Tibial artery (tissue), 4 donors: ENCODE measurements around the gene HMGA1.

Experiments
- DNase-seq, 2 donors: peaks; one replicate each; pipeline ENCODE4 v3.0.0-alpha.2; 2019
- H3K27ac ChIP-seq, 2 donors: fragments of 200-600 bp; sonication (generic) in 1 of 2; 1 replicate in 1 of 2; 2 replicates in 1 of 2; pipeline ENCODE4 v1.5.1; 2018 to 2019; ENCODE audit warnings: mild to moderate bottlenecking in 1 of 2
- H3K27me3 ChIP-seq, 2 donors: fragments of 200-600 bp; sonication (generic) in 1 of 2; one replicate each; pipeline versions ENCODE4 v1.5.1 to v1.6.0; 2016 to 2019
- H3K36me3 ChIP-seq, 3 donors: fragments of 200-600 bp; sonication (generic) in 2 of 3; one replicate each; pipeline ENCODE4 v1.5.1; 2016 to 2019; ENCODE audit warnings: mild to moderate bottlenecking in 2 of 3
- H3K4me1 ChIP-seq, 4 donors: fragments of 200-600 bp; sonication (generic) in 2 of 4; 1 replicate in 3 of 4; 2 replicates in 1 of 4; pipeline ENCODE4 v1.5.1; 2016 to 2019
- H3K4me3 ChIP-seq, 2 donors: fragments of 200-600 bp; sonication (generic) in 1 of 2; 1 replicate in 1 of 2; 2 replicates in 1 of 2; pipeline ENCODE4 v1.5.1; 2018 to 2019; ENCODE audit warnings: mild to moderate bottlenecking in 2 of 2
- H3K9me3 ChIP-seq, 3 donors: fragments of 200-600 bp; sonication (generic) in 1 of 3; one replicate each; pipeline ENCODE4 v1.5.1; 2016 to 2019
- intact Hi-C: fragments of 100-400 bp; cut with DNase I; formaldehyde crosslinking; loops from one replicate; pipeline ENCODE4 v1.15.0; 2023; ENCODE audit warnings: low total_unique reads
- TF ChIP-seq, protein P1 (sequence below), 2 experiments: fragments of 200-600 bp in 1 of 2; fragments of 450-650 bp in 1 of 2; IDR thresholded peaks; one replicate each; pipeline ENCODE4 v1.5.1; 2017 to 2019; ENCODE audit warnings: antibody characterized with exemption in 2 of 2, mild to moderate bottlenecking in 1 of 2, moderate library complexity in 1 of 2

HMGA1 gene

DNA sequence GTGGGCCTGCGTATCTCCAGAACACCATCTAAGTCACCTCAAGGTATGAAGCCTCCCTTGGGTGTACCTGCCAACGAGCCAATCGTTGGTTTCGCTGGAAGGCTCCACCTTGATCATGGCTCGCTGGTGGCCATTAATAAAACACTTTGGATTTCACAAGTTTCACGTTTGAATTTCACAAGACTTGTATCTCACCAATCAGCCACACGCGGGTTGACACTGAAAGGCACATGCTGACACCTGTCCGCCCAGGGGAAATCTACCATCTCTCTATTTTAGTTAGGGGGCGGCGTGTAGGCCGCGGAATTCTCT lies 586 bp upstream of the HMGA1 start:
- no peak for DNase-seq
- H3K9me3 ChIP-seq = no peaks in the 10 kb centered on the region
- H3K27ac ChIP-seq = peak overlapping the region; percentile 81 to 83
- TF ChIP-seq, protein P1, sequence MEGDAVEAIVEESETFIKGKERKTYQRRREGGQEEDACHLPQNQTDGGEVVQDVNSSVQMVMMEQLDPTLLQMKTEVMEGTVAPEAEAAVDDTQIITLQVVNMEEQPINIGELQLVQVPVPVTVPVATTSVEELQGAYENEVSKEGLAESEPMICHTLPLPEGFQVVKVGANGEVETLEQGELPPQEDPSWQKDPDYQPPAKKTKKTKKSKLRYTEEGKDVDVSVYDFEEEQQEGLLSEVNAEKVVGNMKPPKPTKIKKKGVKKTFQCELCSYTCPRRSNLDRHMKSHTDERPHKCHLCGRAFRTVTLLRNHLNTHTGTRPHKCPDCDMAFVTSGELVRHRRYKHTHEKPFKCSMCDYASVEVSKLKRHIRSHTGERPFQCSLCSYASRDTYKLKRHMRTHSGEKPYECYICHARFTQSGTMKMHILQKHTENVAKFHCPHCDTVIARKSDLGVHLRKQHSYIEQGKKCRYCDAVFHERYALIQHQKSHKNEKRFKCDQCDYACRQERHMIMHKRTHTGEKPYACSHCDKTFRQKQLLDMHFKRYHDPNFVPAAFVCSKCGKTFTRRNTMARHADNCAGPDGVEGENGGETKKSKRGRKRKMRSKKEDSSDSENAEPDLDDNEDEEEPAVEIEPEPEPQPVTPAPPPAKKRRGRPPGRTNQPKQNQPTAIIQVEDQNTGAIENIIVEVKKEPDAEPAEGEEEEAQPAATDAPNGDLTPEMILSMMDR (IDR thresholded peaks at IDR 0.05) = no peak
- intact Hi-C loops = no loop called here
- no peaks in the 10 kb centered on the region for H3K27me3 ChIP-seq
- peak overlapping the region; percentile 71 to 74 for H3K4me3 ChIP-seq
- H3K36me3 ChIP-seq = peaks cover 0 to 6% (median 0%) of the 10 kb centered on the region in 3 donors
- H3K4me1 ChIP-seq = peaks cover 0 to 24% (median 17%) of the 10 kb centered on the region in 4 donors

DNA sequence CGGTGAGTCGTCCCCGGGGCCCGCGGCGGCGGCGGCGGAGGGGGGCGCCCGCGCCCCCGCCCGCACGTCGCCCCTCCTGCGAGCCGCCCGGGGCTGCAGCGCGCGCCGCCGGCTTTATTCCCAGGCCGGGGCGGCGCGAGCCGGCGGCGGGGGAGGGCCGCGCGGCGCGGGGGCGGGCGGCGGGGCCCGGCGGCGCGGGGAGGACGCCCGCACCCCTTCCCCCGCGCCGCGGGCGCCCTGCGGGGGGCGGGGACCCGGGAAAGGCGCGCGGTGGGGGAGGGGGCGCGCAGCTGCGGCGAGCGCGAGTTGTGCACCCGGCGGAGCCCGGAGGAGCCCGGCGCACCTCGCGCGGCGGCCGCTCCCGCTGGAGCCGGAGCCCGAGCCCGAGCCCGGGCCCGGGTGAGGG lies 646 bp downstream of the HMGA1 start:
- H3K27me3 ChIP-seq = no peaks in the 10 kb centered on the region
- H3K27ac ChIP-seq = peak overlapping the region; percentile 81 to 83
- peaks cover 0 to 24% (median 17%) of the 10 kb centered on the region in 4 donors for H3K4me1 ChIP-seq

DNA sequence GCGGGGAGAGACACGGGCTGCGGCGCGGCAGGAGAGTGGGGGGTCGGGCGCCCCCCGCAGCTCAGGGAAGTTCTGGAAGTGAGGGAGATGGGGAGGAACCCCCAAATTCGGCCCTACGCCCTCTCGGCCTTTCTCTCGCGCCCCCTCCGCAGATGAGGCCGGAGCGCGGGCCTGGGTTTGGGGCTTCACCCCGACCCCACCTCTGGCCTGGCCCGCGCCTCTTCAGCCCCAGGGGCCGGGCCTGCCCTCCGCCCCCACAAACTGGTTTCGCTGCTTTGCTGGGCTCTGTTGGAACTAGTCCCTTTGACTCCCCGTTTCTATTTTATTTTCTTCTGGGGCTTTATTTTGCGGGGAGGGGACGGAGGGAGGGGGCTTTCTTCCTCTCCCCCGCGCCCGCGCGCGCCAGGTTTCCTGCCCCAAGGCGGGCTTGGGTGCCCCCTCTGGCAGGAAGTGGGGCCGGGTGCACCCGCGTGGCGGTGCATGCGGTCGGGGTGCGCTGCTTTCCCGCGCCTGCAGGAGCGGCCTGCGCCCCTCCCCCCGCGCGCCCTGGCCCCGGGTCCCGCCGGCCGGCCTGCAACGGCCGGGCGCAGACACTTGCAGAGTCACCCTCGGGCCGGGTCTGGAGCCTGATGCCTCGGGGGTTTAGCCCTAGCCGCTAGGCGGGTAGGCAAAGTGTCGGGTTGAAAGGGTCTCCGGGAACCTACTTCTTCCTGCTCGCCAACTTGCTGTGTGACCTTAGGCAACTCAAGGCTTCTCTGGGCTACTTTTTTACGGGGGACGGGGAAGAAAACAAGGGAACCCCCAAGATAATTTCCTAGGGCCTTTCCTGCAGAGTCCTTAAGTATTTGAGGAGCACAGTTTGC lies 1.3 kb downstream of the HMGA1 start:
- intact Hi-C loops = no loop called here
- Histone ChIP-seq H3K4me3 (peak overlapping the region; percentile 71 to 74), H3K9me3 (no peaks in the 10 kb centered on the region), H3K4me1 (peaks cover 0 to 24% (median 17%) of the 10 kb centered on the region in 4 donors), H3K36me3 (peaks cover 0 to 25% (median 0%) of the 10 kb centered on the region in 3 donors), H3K27ac (peak overlapping the region; percentile 34 to 56), H3K27me3 (no peaks in the 10 kb centered on the region)
- TF ChIP-seq, protein P1 (IDR thresholded peaks at IDR 0.05) = peak in 1 of 2 experiments; percentile 17
- DNase-seq = peak in 1 of 2 donors; percentile 69

More for the DNA sequence above, 646 bp downstream of the HMGA1 start:
- intact Hi-C loops = no loop called here
- TF ChIP-seq, protein P1 (IDR thresholded peaks at IDR 0.05) = no peak
- H3K4me3 ChIP-seq = peak overlapping the region; percentile 71 to 74
- H3K9me3 ChIP-seq = no peaks in the 10 kb centered on the region
- DNase-seq = no peak
- H3K36me3 ChIP-seq = peaks cover 0 to 18% (median 0%) of the 10 kb centered on the region in 3 donors

DNA sequence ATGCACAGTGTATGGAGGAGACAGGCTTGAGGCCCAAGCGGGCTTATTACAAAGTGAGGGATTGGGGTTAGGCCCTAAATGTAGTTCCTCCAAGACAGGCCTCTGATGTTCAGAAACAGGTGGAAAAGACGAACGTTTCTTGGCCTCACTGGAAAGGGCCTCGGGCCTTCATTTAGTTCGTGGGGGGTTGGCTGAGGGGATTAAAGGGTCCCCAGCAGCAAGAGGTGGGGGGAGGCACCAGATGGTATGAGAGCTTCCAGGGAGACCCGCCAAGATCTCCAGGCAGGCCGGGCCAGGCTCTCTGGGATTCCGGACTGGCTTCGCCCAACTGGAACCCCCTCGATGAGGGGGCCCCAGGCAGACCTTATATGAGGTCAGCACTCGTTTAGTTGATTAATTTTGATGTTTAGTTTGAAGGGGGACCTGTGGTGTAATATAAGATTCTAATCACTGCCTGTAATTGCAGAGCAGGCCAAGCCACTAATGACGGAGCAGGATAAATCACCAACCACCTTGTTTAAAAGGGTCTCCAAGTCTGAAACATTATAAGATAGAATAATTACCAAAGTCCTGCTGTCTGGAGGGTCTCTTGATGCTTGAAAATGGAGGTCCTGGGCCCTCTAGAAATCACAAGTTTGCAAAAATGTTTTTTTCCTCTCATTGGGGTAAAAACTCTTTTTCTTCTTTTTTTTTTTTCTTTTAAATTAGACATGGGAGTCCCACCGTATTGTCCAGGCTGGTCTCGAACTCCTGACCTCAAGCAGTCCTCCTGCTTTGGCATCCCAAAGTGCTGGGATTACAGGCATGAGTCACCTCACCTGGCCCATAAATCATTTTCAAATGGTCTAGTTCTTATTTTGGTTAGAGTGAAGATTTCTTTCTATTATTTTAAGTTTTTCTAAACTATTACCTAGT lies 2.2 kb downstream of the HMGA1 start:
- peak overlapping the region in 1 of 2 donors; percentile 74 for H3K4me3 ChIP-seq
- H3K4me1 ChIP-seq = peaks cover 0 to 26% (median 20%) of the 10 kb centered on the region in 4 donors
- TF ChIP-seq, protein P1 (IDR thresholded peaks at IDR 0.05) = no peak
- DNase-seq = peak in 1 of 2 donors; percentile 58
- peaks cover 0 to 33% (median 0%) of the 10 kb centered on the region in 3 donors for H3K36me3 ChIP-seq
- no peak overlapping the region for H3K27ac ChIP-seq
- no peaks in the 10 kb centered on the region for H3K27me3 ChIP-seq
- intact Hi-C loops = no loop called here
- no peaks in the 10 kb centered on the region for H3K9me3 ChIP-seq

DNA sequence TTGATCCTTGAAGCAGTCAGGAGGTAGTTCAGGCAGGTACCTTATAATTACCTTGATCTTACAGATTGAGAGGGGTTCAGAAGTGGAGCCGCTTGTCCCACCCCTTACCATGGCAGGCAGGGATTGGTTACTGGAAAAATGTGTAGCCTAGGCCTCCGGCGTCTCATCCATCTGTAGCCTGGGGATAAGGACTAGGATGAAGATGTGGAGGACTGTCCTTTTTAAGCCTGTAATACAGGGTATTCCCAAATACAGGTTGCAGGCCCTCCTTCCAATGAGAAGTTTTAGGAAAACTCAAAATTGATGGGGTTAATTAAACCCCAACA lies 2.8 kb downstream of the HMGA1 start:
- H3K4me1 ChIP-seq = peaks cover 0 to 32% (median 26%) of the 10 kb centered on the region in 4 donors
- intact Hi-C loops = no loop called here
- H3K9me3 ChIP-seq = no peaks in the 10 kb centered on the region
- H3K27me3 ChIP-seq = no peaks in the 10 kb centered on the region
- peaks cover 0 to 33% (median 0%) of the 10 kb centered on the region in 3 donors for H3K36me3 ChIP-seq
- H3K27ac ChIP-seq = no peak overlapping the region
- no peak overlapping the region for H3K4me3 ChIP-seq
- DNase-seq = peak in 1 of 2 donors; percentile 10
- TF ChIP-seq, protein P1 (IDR thresholded peaks at IDR 0.05) = no peak
